Measurements from ENCODE around the gene SVIL. TPM values are rescaled to one million over a fixed set of nuclear protein-coding genes. Genes with fewer than 3 reads are reported as not detected.
"Not testable (repeated sequence)": the region's sequence is repeated elsewhere in the genome, so short reads cannot be mapped to it uniquely, and the experiment has no call there.

Gene SVIL
- total RNA-seq, 2 donors from 2014 or later: 349 to 483 TPM

GRCh38 chr10:29586509-29586908, 48.3 kb downstream of the SVIL start:
- no peaks in the 10 kb centered on the region for H3K27me3 ChIP-seq (replicated peaks; ENCODE audit: insufficient read depth)
- no peaks in the 10 kb centered on the region for H3K36me3 ChIP-seq
- DNase-seq (ENCODE audit: low spot score): no peak
- H3K27ac ChIP-seq: peak overlapping the region; percentile 37 to 73
- no peak for ATAC-seq (ENCODE audit: insufficient number of reproducible peaks, low FRiP score, low read depth)
- peaks cover 51 to 96% of the 10 kb centered on the region in 2 donors for H3K4me1 ChIP-seq (ENCODE audit: control insufficient read depth in 1 of 2, low read depth in 2 of 2)
- H3K9me3 ChIP-seq: no peaks in the 10 kb centered on the region
- no peak for TF ChIP-seq CTCF (IDR thresholded peaks at IDR 0.05)
- peak overlapping the region; percentile 20 for H3K4me3 ChIP-seq

GRCh38 chr10:29585488-29585976, 49.2 kb downstream of the SVIL start:
- no peaks in the 10 kb centered on the region for H3K9me3 ChIP-seq
- ATAC-seq (ENCODE audit: insufficient number of reproducible peaks, low FRiP score, low read depth) (no peak), DNase-seq (ENCODE audit: low spot score) (no peak)
- peaks cover 44 to 96% of the 10 kb centered on the region in 2 donors for H3K4me1 ChIP-seq (ENCODE audit: control insufficient read depth in 1 of 2, low read depth in 2 of 2)
- no peak for TF ChIP-seq CTCF (IDR thresholded peaks at IDR 0.05)
- H3K36me3 ChIP-seq: no peaks in the 10 kb centered on the region
- no peaks in the 10 kb centered on the region for H3K27me3 ChIP-seq (replicated peaks; ENCODE audit: insufficient read depth)
- H3K27ac ChIP-seq: peak overlapping the region; percentile 37 to 73
- H3K4me3 ChIP-seq: peak overlapping the region; percentile 12

GRCh38 chr10:29584436-29584835, 50.3 kb downstream of the SVIL start:
- Histone ChIP-seq H3K4me1 (ENCODE audit: control insufficient read depth in 1 of 2, low read depth in 2 of 2) (peaks cover 35 to 94% of the 10 kb centered on the region in 2 donors), H3K27ac (peak overlapping the region; percentile 37 to 73), H3K36me3 (peaks cover 6% of the 10 kb centered on the region), H3K4me3 (no peak overlapping the region), H3K27me3 (replicated peaks; ENCODE audit: insufficient read depth) (no peaks in the 10 kb centered on the region), H3K9me3 (no peaks in the 10 kb centered on the region)
- DNase-seq (ENCODE audit: low spot score) (no peak), ATAC-seq (ENCODE audit: insufficient number of reproducible peaks, low FRiP score, low read depth) (no peak)
- no peak for TF ChIP-seq CTCF (IDR thresholded peaks at IDR 0.05)

GRCh38 chr10:29583674-29584073, 51.1 kb downstream of the SVIL start:
- Histone ChIP-seq H3K27me3 (replicated peaks; ENCODE audit: insufficient read depth) (no peaks in the 10 kb centered on the region), H3K36me3 (peaks cover 8% of the 10 kb centered on the region), H3K27ac (peak overlapping the region; percentile 36 to 73), H3K4me1 (ENCODE audit: control insufficient read depth in 1 of 2, low read depth in 2 of 2) (peaks cover 27 to 86% of the 10 kb centered on the region in 2 donors), H3K4me3 (no peak overlapping the region), H3K9me3 (no peaks in the 10 kb centered on the region)
- no peak for DNase-seq (ENCODE audit: low spot score)
- no peak for TF ChIP-seq CTCF (IDR thresholded peaks at IDR 0.05)
- no peak for ATAC-seq (ENCODE audit: insufficient number of reproducible peaks, low FRiP score, low read depth)

GRCh38 chr10:29582769-29583168, 52.0 kb downstream of the SVIL start:
- H3K36me3 ChIP-seq; H3K9me3 ChIP-seq; H3K4me3 ChIP-seq; ATAC-seq (ENCODE audit: insufficient number of reproducible peaks, low FRiP score, low read depth); DNase-seq (ENCODE audit: low spot score); H3K27me3 ChIP-seq (replicated peaks; ENCODE audit: insufficient read depth): not testable (repeated sequence)
- peaks cover 22 to 77% of the 10 kb centered on the region in 2 donors for H3K4me1 ChIP-seq (ENCODE audit: control insufficient read depth in 1 of 2, low read depth in 2 of 2)
- peak overlapping the region; percentile 41 to 73 for H3K27ac ChIP-seq

- H3K36me3 ChIP-seq: peaks cover 8% of the 10 kb centered on the region
- ATAC-seq (ENCODE audit: insufficient number of reproducible peaks, low FRiP score, low read depth): no peak
- TF ChIP-seq CTCF (IDR thresholded peaks at IDR 0.05): no peak
Measured at GRCh38 chr10:29579455-29579970, 55.3 kb downstream of the SVIL start.

More at GRCh38 chr10:29579455-29579970, 55.3 kb downstream of the SVIL start:
- peaks cover 15 to 58% of the 10 kb centered on the region in 2 donors for H3K4me1 ChIP-seq (ENCODE audit: control insufficient read depth in 1 of 2, low read depth in 2 of 2)
- H3K4me3 ChIP-seq: no peak overlapping the region
- no peak for DNase-seq (ENCODE audit: low spot score)
- no peaks in the 10 kb centered on the region for H3K9me3 ChIP-seq
- H3K27ac ChIP-seq: peak overlapping the region in 1 of 2 donors; percentile 1
- H3K27me3 ChIP-seq (replicated peaks; ENCODE audit: insufficient read depth): no peaks in the 10 kb centered on the region

Measured in thoracic aorta (tissue), 2 donors.